Memory B cell (primary cell): ENCODE data around the gene KCNMA1.

Experiments
- ATAC-seq: fragments of 150-1000 bp; cut with Tn5 transposase; 2 replicates; pipeline ENCODE4 v1.10.0; 2021; ENCODE audit warnings: low read depth, mild to moderate bottlenecking, moderate library complexity
- DNase-seq, 2 donors: peaks; one replicate each; pipeline ENCODE4 v3.0.0; 2022; ENCODE audit warnings: low spot score in 2 of 2
- H3K27ac Mint-ChIP-seq: one replicate; pipeline ENCODE4 v1.8.0; 2022; ENCODE audit warnings: mild to moderate bottlenecking, moderate library complexity, mixed read lengths
- H3K27me3 Mint-ChIP-seq: one replicate; pipeline ENCODE4 v1.8.0; 2022; ENCODE audit warnings: mixed read lengths
- H3K36me3 Mint-ChIP-seq: one replicate; pipeline ENCODE4 v1.8.0; 2022; ENCODE audit warnings: mild to moderate bottlenecking, mixed read lengths
- H3K4me1 Mint-ChIP-seq: one replicate; pipeline ENCODE4 v1.8.0; 2022; ENCODE audit warnings: mixed read lengths
- H3K4me3 Mint-ChIP-seq: one replicate; pipeline ENCODE4 v1.8.0; 2022; ENCODE audit warnings: mild to moderate bottlenecking, moderate library complexity, mixed read lengths
- H3K9me3 Mint-ChIP-seq: one replicate; pipeline ENCODE4 v1.8.0; 2022; ENCODE audit warnings: mixed read lengths

The KCNMA1 gene

GRCh38 chr10:77016855-77017254 lies 620.8 kb downstream of the KCNMA1 start:
- Mint-ChIP-seq H3K27ac (no peak overlapping the region), H3K36me3 (no peaks in the 10 kb centered on the region), H3K27me3 (no peaks in the 10 kb centered on the region), H3K9me3 (no peaks in the 10 kb centered on the region), H3K4me1 (no peaks in the 10 kb centered on the region), H3K4me3 (no peak overlapping the region)
- no peak for ATAC-seq
- DNase-seq, result no peak

GRCh38 chr10:77016278-77016815 lies 621.3 kb downstream of the KCNMA1 start:
- H3K4me3 Mint-ChIP-seq, result no peak overlapping the region
- H3K27ac Mint-ChIP-seq, result no peak overlapping the region
- ATAC-seq (no peak), DNase-seq (no peak)
- H3K27me3 Mint-ChIP-seq, result no peaks in the 10 kb centered on the region
- no peaks in the 10 kb centered on the region for H3K4me1 Mint-ChIP-seq
- no peaks in the 10 kb centered on the region for H3K36me3 Mint-ChIP-seq
- H3K9me3 Mint-ChIP-seq, result no peaks in the 10 kb centered on the region

- Mint-ChIP-seq H3K9me3 (no peaks in the 10 kb centered on the region), H3K36me3 (no peaks in the 10 kb centered on the region), H3K27ac (no peak overlapping the region), H3K4me3 (no peak overlapping the region), H3K27me3 (no peaks in the 10 kb centered on the region), H3K4me1 (no peaks in the 10 kb centered on the region)
- no peak for ATAC-seq
- DNase-seq, result no peak
These were observed 622.2 kb downstream of the KCNMA1 start for GRCh38 chr10:77015360-77015759.

- DNase-seq (no peak), ATAC-seq (no peak)
- Mint-ChIP-seq H3K4me1 (peaks cover 7% of the 10 kb centered on the region), H3K27ac (no peak overlapping the region), H3K4me3 (no peak overlapping the region), H3K36me3 (no peaks in the 10 kb centered on the region), H3K9me3 (no peaks in the 10 kb centered on the region), H3K27me3 (no peaks in the 10 kb centered on the region)
These were observed 624.7 kb downstream of the KCNMA1 start for GRCh38 chr10:77012812-77013500.

GRCh38 chr10:77011874-77012811 lies 625.5 kb downstream of the KCNMA1 start:
- ATAC-seq (no peak), DNase-seq (no peak)
- Mint-ChIP-seq H3K9me3 (no peaks in the 10 kb centered on the region), H3K36me3 (no peaks in the 10 kb centered on the region), H3K27ac (no peak overlapping the region), H3K27me3 (no peaks in the 10 kb centered on the region), H3K4me3 (no peak overlapping the region), H3K4me1 (peaks cover 7% of the 10 kb centered on the region)

GRCh38 chr10:77010430-77010829 lies 627.2 kb downstream of the KCNMA1 start:
- Mint-ChIP-seq H3K27me3 (no peaks in the 10 kb centered on the region), H3K36me3 (no peaks in the 10 kb centered on the region), H3K9me3 (no peaks in the 10 kb centered on the region), H3K27ac (no peak overlapping the region), H3K4me1 (peaks cover 7% of the 10 kb centered on the region), H3K4me3 (no peak overlapping the region)
- ATAC-seq, result no peak
- no peak for DNase-seq

- DNase-seq, result no peak
- no peaks in the 10 kb centered on the region for H3K9me3 Mint-ChIP-seq
- no peak overlapping the region for H3K4me3 Mint-ChIP-seq
- ATAC-seq, result no peak
- no peaks in the 10 kb centered on the region for H3K27me3 Mint-ChIP-seq
- H3K4me1 Mint-ChIP-seq, result peaks cover 8% of the 10 kb centered on the region
- H3K36me3 Mint-ChIP-seq, result no peaks in the 10 kb centered on the region
- H3K27ac Mint-ChIP-seq, result no peak overlapping the region
These were observed 629.8 kb downstream of the KCNMA1 start for GRCh38 chr10:77007834-77008233.

GRCh38 chr10:77006836-77007511 lies 630.6 kb downstream of the KCNMA1 start:
- H3K4me1 Mint-ChIP-seq, result peaks cover 8% of the 10 kb centered on the region
- DNase-seq (no peak), ATAC-seq (no peak)
- H3K36me3 Mint-ChIP-seq, result no peaks in the 10 kb centered on the region
- H3K4me3 Mint-ChIP-seq, result no peak overlapping the region
- H3K9me3 Mint-ChIP-seq, result no peaks in the 10 kb centered on the region
- H3K27ac Mint-ChIP-seq, result no peak overlapping the region
- no peaks in the 10 kb centered on the region for H3K27me3 Mint-ChIP-seq

- no peak for DNase-seq
- Mint-ChIP-seq H3K36me3 (no peaks in the 10 kb centered on the region), H3K4me3 (no peak overlapping the region), H3K9me3 (no peaks in the 10 kb centered on the region), H3K27me3 (peaks cover 4% of the 10 kb centered on the region), H3K4me1 (peaks cover 8% of the 10 kb centered on the region), H3K27ac (no peak overlapping the region)
- ATAC-seq, result no peak
These were observed 631.7 kb downstream of the KCNMA1 start for GRCh38 chr10:77005871-77006270.

GRCh38 chr10:77004917-77005564 lies 632.6 kb downstream of the KCNMA1 start:
- H3K36me3 Mint-ChIP-seq, result no peaks in the 10 kb centered on the region
- peaks cover 4% of the 10 kb centered on the region for H3K27me3 Mint-ChIP-seq
- H3K4me3 Mint-ChIP-seq, result no peak overlapping the region
- H3K4me1 Mint-ChIP-seq, result peaks cover 6% of the 10 kb centered on the region
- DNase-seq (no peak), ATAC-seq (no peak)
- H3K9me3 Mint-ChIP-seq, result no peaks in the 10 kb centered on the region
- H3K27ac Mint-ChIP-seq, result no peak overlapping the region

GRCh38 chr10:77002872-77003271 lies 634.7 kb downstream of the KCNMA1 start:
- Mint-ChIP-seq H3K4me1 (peaks cover 2% of the 10 kb centered on the region), H3K36me3 (no peaks in the 10 kb centered on the region), H3K27ac (no peak overlapping the region), H3K9me3 (no peaks in the 10 kb centered on the region), H3K4me3 (no peak overlapping the region), H3K27me3 (peaks cover 4% of the 10 kb centered on the region)
- DNase-seq (no peak), ATAC-seq (no peak)

- H3K27me3 Mint-ChIP-seq, result peaks cover 4% of the 10 kb centered on the region
- ATAC-seq (no peak), DNase-seq (no peak)
- no peak overlapping the region for H3K4me3 Mint-ChIP-seq
- no peak overlapping the region for H3K27ac Mint-ChIP-seq
- H3K4me1 Mint-ChIP-seq, result peaks cover 2% of the 10 kb centered on the region
- H3K36me3 Mint-ChIP-seq, result no peaks in the 10 kb centered on the region
- no peaks in the 10 kb centered on the region for H3K9me3 Mint-ChIP-seq
These were observed 636.4 kb downstream of the KCNMA1 start for GRCh38 chr10:77001206-77001605.

- ATAC-seq (no peak), DNase-seq (no peak)
- H3K36me3 Mint-ChIP-seq, result no peaks in the 10 kb centered on the region
- H3K4me1 Mint-ChIP-seq, result no peaks in the 10 kb centered on the region
- H3K27me3 Mint-ChIP-seq, result peaks cover 4% of the 10 kb centered on the region
- H3K4me3 Mint-ChIP-seq, result no peak overlapping the region
- no peak overlapping the region for H3K27ac Mint-ChIP-seq
- H3K9me3 Mint-ChIP-seq, result no peaks in the 10 kb centered on the region
These were observed 639.2 kb downstream of the KCNMA1 start for GRCh38 chr10:76998451-76998850.
